Measurements from ENCODE around the gene PTTG1.
"Not testable (repeated sequence)": the region's sequence is repeated elsewhere in the genome, so short reads cannot be mapped to it uniquely, and the experiment has no call there.

The PTTG1 gene

DNA sequence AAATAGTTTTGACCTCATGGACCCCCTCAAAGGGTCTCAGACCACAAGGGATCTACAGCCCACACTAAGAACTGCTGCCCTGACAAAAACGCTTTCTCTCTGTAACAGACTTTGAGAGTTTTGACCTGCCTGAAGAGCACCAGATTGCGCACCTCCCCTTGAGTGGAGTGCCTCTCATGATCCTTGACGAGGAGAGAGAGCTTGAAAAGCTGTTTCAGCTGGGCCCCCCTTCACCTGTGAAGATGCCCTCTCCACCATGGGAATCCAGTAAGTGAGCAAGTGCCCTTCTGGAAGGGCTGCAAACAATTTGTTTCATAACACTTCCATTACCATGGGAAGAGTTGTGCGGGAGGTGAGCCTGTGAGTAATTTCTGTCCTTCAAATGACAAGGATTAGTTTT, 6.0 kb downstream of the PTTG1 start:
- no peak for DNase-seq

DNA sequence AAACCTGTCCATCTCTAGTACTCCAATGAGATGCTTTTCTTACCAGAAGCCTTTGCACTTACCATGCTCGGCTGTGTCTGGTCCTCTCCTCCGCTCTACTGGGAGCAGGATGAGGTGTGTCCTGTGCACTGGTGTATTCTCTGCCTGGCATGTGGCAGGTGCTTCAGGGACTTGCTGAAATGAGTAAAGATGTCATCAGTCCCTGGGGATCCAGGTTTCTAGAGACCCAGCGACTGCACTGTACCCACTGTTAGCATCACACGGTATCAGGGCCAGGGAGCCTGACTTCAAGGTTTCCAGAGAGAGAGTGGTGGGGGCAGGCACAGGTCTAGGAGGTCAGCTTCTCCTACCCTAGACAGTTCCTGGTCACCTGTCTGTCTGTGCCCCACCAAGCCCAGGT, 10.5 kb downstream of the PTTG1 start:
- no peak for DNase-seq

GRCh38 chr5:160432787-160433186, 11.1 kb downstream of the PTTG1 start:
- no peak for DNase-seq

DNA sequence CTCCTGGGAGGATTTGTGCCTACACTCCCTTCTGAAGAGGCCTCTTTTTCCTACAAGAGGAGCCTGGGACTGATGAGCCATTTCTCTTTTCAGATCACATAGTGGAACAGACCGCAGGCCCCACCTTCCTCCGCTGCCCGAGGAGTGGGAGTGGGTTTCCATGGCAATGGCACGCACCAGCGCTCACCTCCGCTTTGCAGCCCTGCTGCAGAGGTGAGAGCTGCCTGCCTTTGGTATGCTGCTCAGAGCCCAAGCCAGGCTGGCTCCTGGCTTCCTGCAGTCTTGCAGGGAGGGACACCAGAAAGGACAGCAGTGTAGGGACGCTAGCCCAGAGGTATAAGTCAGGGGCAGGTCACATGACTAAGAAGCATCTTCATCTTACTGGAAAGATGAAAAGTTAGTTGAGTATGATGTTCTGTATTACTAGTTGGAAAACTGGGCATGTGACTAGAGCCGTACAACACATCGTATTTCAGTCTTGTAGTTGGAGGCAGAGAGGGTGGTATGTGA, 12.4 kb downstream of the PTTG1 start:
- no peak for DNase-seq

- DNase-seq = no peak
These were observed 13.9 kb downstream of the PTTG1 start for GRCh38 chr5:160435532-160435931.

DNA sequence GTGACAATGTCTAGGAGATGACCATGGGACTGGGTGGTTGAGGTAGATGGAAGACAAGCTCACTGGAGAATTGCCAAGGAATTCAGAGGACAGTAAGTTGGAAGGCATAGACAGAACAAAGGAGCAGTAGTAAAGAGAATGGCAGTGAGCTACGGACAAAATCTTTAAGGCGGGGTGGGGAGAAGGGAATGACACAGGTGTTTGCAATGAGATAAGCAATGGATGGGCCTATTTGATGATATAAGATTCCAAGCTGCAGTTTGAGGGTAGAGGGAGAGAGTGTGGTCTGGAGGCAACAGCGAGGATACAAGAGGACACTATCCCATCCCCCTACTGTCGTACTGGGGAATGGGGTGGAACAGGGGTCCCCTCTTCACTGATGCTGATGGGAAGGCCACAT, 14.4 kb downstream of the PTTG1 start:
- DNase-seq = no peak

DNA sequence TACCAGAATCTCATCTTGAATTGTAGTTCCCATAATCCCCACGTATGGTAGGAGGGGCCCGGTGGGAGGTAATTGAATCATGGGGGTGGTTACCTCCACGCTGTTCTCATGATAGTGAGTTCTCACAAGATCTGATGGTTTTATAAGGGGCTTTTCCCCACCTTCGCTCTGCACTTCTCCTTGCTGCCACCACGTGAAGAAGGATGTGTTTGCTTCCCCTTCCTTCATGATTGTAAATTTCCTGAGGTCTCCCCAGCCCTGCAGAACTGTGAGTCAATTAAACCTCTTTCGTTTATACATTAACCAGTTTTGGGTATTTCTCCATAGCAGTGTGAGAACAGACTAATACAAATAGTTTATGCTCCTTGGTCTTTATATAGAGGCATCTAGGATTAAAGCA, 15.0 kb downstream of the PTTG1 start:
- not testable (repeated sequence) for DNase-seq

GRCh38 chr5:160437271-160437670, 15.6 kb downstream of the PTTG1 start:
- no peak for DNase-seq

- no peak for DNase-seq
These were observed 16.9 kb downstream of the PTTG1 start for GRCh38 chr5:160438316-160439204.

GRCh38 chr5:160439205-160439600, 17.5 kb downstream of the PTTG1 start:
- no peak for DNase-seq

DNA sequence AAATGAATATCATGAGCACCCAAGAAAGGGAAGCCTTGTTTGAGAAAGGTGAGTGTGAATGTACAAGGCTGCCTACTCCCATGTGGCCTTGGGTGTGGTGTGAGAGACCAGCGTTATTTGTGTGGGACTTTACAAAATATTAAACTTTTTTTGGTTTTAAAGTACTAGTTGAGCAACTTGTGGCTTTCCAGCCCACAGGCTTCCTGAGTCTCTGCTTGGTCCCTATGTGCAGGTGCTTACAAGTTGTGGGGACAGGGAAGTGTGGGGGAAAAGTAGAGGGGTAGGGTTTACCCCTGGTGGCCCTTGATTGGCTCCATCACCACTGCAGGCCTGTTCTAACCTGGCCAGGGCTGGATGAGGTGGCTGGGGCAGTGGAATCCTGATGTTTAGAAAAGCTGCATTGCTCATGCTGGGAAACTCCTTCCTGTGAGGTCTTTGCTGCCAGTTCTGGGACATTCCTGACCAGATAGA, 19.7 kb downstream of the PTTG1 start:
- no peak for DNase-seq

GRCh38 chr5:160442824-160443431, 21.3 kb downstream of the PTTG1 start:
- DNase-seq = no peak

DNA sequence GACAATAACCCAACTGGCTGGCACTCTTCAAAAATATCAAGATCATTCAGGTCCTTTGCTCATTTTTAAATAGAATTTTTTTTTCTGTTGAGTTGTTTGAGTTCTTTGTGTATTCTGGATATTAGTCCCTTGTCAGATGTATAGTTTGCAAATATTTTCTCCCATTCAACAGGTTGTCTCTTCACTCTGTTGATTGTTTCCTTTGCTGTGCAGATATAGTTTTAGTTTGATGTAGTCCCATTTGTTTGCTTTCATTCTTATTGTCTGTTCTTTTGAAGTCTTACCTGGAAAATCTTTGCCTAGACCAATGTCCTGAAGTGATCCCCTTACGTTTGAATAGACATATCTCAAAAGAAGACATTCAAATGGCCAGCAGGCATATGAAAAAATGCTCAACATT, 22.8 kb downstream of the PTTG1 start:
- no peak for DNase-seq

DNA sequence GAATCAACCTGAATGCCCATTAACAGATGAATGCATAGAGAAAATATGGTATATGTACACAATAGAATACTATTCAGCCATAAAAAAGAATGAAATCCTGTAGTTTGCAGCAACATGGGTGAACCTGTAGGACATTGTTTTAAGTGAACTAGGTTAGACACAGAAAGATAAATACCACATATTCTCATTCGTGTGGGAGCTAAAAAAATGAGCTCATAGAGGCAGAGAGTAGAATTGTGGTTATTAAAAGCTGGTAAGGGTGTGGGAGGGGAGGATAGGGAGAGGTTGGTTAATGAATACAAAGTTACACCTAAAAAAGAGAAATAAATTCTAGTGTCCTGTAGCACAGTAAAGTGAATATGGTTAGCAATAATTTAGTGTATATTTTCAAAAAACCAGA, 23.5 kb downstream of the PTTG1 start:
- no peak for DNase-seq

DNA sequence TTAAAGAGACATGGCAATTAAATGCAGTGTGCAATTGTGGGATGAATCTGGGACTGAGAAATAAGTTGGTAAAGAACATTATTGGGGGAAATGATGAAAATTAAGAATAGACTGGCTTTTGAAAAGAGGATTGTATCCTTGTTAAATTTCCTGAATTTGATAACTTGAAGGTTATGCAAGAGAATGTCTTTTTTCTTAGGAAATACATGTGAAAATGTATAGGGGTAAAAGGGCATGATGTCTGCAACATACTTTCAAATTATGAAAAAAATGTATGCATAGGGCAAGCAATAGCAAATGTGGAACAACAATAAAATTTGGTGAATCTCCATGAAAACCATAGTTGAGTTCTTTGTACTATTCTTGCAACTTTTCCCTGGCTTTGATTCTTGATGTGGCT, 24.1 kb downstream of the PTTG1 start:
- DNase-seq = no peak

- DNase-seq = no peak
These were observed 27.2 kb downstream of the PTTG1 start for GRCh38 chr5:160448886-160449285.

- DNase-seq = no peak
These were observed 27.8 kb downstream of the PTTG1 start for GRCh38 chr5:160449458-160449857.

GRCh38 chr5:160450164-160450932, 28.7 kb downstream of the PTTG1 start:
- no peak for DNase-seq

DNA sequence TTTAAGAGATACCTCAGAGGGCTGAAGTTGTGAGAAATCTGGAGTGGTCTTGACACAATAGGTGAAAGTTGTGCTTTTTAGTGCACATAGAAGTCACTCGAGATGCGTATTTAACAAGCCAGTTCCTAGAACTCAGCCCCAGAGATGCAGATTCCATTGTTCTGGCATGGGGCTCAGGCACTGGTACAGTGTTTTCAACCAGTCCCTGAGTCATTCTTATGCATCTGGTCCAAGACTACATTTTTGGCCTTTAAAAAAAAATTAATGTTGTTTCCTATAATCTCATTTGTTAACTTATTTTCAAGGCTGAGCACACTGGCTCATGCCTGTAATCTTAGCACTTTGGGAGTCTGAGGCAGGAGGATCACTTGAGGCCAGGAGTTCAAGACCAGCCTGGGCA, 29.6 kb downstream of the PTTG1 start:
- no peak for DNase-seq

- no peak for DNase-seq
These were observed 30.4 kb downstream of the PTTG1 start for GRCh38 chr5:160452036-160452435.

DNA sequence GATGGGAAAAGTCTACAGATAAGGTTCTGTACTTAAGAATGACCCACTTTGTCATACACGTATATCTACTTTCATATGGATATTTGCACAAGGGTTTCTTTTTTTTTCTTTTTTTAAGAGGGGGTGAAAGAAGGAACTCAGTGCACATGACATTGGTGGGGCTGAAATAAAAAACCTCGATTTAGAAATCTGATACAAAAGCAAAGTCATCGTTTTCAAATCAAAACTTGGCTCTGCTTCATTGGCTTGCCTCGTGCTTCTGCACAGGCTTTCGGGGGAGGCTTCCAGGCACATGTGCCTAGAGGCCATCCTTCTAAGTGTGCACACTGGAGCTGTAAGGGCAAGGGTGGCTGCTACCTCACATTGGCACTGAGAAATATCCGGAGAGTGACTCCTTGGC, 31.1 kb downstream of the PTTG1 start:
- no peak for DNase-seq

DNA sequence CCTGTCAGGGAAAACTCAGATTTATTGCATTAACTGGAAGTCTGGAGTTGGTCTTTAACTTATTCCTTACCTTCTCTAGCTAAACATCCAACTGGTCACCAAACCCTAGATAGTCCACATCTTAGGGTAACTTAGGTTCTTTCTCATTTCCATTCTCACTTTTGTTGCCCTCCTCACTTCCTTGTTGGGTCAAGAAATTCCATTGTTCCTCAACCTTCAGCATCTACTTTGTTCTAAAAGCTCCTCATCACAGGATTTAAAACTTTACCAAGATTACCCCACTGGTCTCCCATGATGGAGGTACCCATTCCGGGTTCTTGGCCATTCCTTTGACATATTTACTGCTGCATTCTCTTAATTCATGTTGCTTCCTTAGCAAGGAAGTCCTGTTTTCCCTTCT, 32.1 kb downstream of the PTTG1 start:
- no peak for DNase-seq

DNA sequence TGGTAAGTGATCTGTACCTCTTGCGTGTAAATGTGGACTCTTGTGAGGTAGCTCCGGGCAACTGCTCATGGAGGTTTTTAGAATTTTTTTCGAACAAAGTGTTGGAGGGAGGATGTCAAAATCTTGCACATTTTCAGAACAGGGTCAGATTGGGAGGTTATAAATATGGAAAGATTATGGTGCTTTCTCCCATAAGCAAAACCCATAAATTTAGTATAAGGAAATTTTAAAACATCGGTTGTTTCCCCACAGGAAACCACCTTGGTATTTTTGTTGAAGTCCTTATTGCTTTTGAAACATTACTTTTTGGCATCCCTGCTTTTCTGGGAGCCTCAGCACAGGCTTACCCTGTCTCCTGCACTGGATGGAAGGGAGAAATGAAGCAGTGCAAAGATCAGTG, 33.9 kb downstream of the PTTG1 start:
- DNase-seq = no peak

Data from cortex of kidney (tissue), 1 donor.